Activated CD4-positive, alpha-beta T cell treated with anti-CD3 and anti-CD28 coated beads, Interleukin-2, amount 50 U/mL, for 16 hours (primary cell): ENCODE measurements around the gene BTK.
"Not testable (repeated sequence)": the region's sequence is repeated elsewhere in the genome, so short reads cannot be mapped to it uniquely, and the experiment has no call there.

ENCODE experiments used
- DNase-seq: peaks from one replicate; pipeline ENCODE4 v3.0.0-alpha.2; 2020

The BTK gene

DNA sequence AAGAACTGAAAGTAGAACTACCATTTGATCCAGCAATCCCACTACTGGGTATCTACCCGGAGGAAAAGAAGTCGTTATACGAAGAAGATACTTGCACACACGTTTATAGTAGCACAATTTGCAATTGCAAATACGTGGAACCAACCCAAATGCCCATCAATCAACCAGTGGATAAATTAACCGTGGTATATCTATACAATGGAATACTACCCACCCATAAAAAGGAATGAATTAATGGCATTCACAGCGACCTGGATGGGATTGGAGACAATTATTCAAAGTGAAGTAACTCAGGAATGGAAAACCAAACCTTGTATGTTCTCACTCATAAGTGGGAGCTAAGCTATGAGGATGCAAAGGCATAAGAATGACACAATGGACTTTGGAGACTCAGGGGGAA is 51.7 kb downstream of the BTK start:
- DNase-seq = not testable (repeated sequence)

DNA sequence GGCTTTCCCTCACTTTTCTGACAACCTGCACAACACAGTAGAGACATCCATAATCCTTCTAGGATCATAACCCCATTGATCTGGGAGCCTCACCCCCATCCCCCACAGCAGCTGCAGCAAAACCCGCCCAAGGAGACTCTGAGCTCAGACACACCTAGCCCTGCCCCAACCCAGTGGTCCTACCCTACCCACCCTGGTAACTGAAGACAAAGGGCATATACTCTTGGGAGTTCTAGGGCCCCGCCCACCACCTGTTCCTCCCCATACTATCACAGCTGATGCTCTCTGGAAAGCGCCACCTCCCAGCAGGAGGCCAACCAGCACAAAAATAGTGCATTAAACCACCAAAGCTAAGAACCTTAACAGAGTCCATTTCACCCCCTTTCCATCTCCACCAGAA is 59.4 kb downstream of the BTK start:
- DNase-seq = not testable (repeated sequence)

DNA sequence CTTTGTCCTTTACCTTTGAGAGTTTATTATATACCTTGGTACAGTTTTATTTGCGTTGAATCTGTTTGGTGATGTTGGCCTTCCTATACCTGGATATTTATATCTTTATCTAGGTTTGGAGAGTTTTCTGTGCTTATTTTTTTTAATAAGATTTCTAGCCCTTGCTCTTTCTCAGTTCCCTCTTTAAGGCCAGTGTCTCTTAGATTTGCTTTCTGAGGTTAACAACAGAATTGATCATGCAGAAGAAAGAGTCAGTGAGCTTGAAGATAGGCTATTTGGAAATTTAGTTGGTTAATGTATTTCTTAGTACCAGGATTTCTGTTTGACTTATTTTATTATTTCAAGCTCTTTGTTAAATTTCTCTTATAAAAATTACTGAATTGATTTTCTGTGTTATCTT is 82.2 kb downstream of the BTK start:
- no peak for DNase-seq
